ENCODE data around the gene SGIP1. TPM values are rescaled to one million over a fixed set of nuclear protein-coding genes. Genes with fewer than 3 reads are reported as not detected.
"Not testable (repeated sequence)": the region's sequence is repeated elsewhere in the genome, so short reads cannot be mapped to it uniquely, and the experiment has no call there.

SGIP1 gene
- total and polyA plus RNA-seq, 2 donors (not counting 3 experiments of a cell fraction or from before 2014, with no cell fraction given), result 30.9 to 68.9 TPM

DNA sequence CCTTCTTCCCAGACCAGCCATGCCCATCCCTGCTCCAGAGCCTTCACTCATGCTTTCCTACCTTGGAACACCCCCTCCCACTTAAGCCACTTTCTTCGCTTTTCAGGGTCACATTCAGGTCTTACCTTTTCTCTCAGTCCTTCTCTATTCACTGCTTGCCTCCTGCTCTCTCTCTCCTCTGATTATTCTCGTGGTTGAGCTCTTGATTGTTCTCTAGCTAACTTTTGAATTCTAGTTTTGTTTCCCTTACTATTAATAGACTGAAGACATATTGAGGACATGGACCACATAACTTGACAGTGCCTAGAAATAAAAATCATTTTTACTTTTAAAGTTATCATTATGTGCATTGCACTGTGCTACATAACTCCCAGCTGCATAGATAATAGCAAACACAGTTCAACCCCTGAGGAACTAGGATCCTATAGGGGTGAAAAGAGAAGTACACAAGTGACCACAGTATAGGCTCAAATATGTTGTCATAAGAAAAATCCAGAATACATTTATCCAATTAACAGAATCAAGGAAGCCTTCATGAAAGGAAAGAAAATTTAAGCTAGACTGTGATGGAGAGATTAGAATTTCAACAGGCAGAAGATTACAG lies 245.6 kb downstream of the SGIP1 start:
- no TSS peak for BruUV-seq (replicated peaks)
- POLR2A ChIA-PET, result no interaction called here
- Histone ChIP-seq H3K4me2 (ENCODE audit: insufficient read depth, low read length) (no peak overlapping the region), H2AFZ (ENCODE audit: low read depth, low read length) (no peak overlapping the region), H3K4me3 (replicated peaks in 1 of 3; ENCODE audit: insufficient read depth in 1 of 3, low read depth in 1 of 3, low read length in 3 of 3) (no peak overlapping the region), H3K4me1 (ENCODE audit: control insufficient read depth, extremely low read depth, insufficient read depth, low read length) (no peaks in the 10 kb centered on the region), H3K79me2 (ENCODE audit: control insufficient read depth, insufficient read depth, low read length) (no peaks in the 10 kb centered on the region), H3K27ac (ENCODE audit: insufficient read depth, low read depth, low read length) (no peak overlapping the region), H3K9me3 (replicated peaks; ENCODE audit: control insufficient read depth, insufficient read depth, low read length) (no peaks in the 10 kb centered on the region), H4K20me1 (replicated peaks; ENCODE audit: control insufficient read depth, extremely low read depth, insufficient read depth, low read length) (no peaks in the 10 kb centered on the region), H3K9me1 (replicated peaks; ENCODE audit: control insufficient read depth, extremely low read depth, insufficient read depth, low read length) (no peaks in the 10 kb centered on the region), H3K27me3 (ENCODE audit: control insufficient read depth in 2 of 2, insufficient read depth in 2 of 2, low read length in 2 of 2) (no peaks in the 10 kb centered on the region), H3K9ac (replicated peaks; ENCODE audit: extremely low read depth, insufficient read depth, low read length) (no peak overlapping the region), H3K36me3 (ENCODE audit: control insufficient read depth in 2 of 2, extremely low read depth in 1 of 2, insufficient read depth in 2 of 2, low read length in 2 of 2) (no peaks in the 10 kb centered on the region)
- DNase-seq (ENCODE audit: low read depth, low spot score), result no peak
- intact Hi-C loops (cut with micrococcal nuclease), result no loop called here
- no peak for TF ChIP-seq POLR2A (IDR thresholded peaks at IDR 0.05; ENCODE audit: low read depth, low read length)
- TF ChIP-seq JUN (IDR thresholded peaks at IDR 0.05; ENCODE audit: borderline replicate concordance, insufficient read depth, insufficient read length, low read depth), result no peak
- no peak for TF ChIP-seq EZH2 (IDR thresholded peaks at IDR 0.05; ENCODE audit: borderline replicate concordance, low read depth, low read length, severe bottlenecking)
- TF ChIP-seq MAX (IDR thresholded peaks at IDR 0.05; ENCODE audit: insufficient read depth, insufficient read length), result no peak
- TF ChIP-seq CTCF (IDR thresholded peaks at IDR 0.05; ENCODE audit: extremely low read depth in 1 of 2, insufficient read depth in 1 of 2, low read depth in 1 of 2, low read length in 2 of 2), result no peak
- TF ChIP-seq FOS (IDR thresholded peaks at IDR 0.05; ENCODE audit: borderline replicate concordance, insufficient read depth, low read length), result no peak
- TF ChIP-seq POLR2AphosphoS5 (IDR thresholded peaks at IDR 0.05; ENCODE audit: insufficient read depth, low read depth, low read length), result no peak
- TF ChIP-seq MYC (IDR thresholded peaks at IDR 0.05; ENCODE audit: low read depth, low read length), result no peak
- no peak for TF ChIP-seq GATA2 (IDR thresholded peaks at IDR 0.05; ENCODE audit: insufficient read depth, insufficient read length, low read depth, low read length)
- CTCF ChIA-PET, result interaction anchor here (1.3 kb wide), 1 partner anchor 10 kb away, joined by 3 read pairs; no protein-coding TSS in a partner anchor
- no peak for FAIRE-seq
- dilution Hi-C loops (cut with MboI; ENCODE audit: extremely low pct_ligation_motif_present, low sequenced_read_pairs), result no loop called here

- DNase-seq (ENCODE audit: low read depth, low spot score); H3K9ac ChIP-seq (replicated peaks; ENCODE audit: extremely low read depth, insufficient read depth, low read length); POLR2A ChIA-PET; BruUV-seq (replicated peaks); FAIRE-seq; H3K79me2 ChIP-seq (ENCODE audit: control insufficient read depth, insufficient read depth, low read length); H3K4me1 ChIP-seq (ENCODE audit: control insufficient read depth, extremely low read depth, insufficient read depth, low read length); H3K27ac ChIP-seq (ENCODE audit: insufficient read depth, low read depth, low read length); H3K9me3 ChIP-seq (replicated peaks; ENCODE audit: control insufficient read depth, insufficient read depth, low read length); intact Hi-C loops (cut with micrococcal nuclease); H3K9me1 ChIP-seq (replicated peaks; ENCODE audit: control insufficient read depth, extremely low read depth, insufficient read depth, low read length); H3K4me3 ChIP-seq (replicated peaks in 1 of 3; ENCODE audit: insufficient read depth in 1 of 3, low read depth in 1 of 3, low read length in 3 of 3); dilution Hi-C loops (cut with MboI; ENCODE audit: extremely low pct_ligation_motif_present, low sequenced_read_pairs); H2AFZ ChIP-seq (ENCODE audit: low read depth, low read length); H3K4me2 ChIP-seq (ENCODE audit: insufficient read depth, low read length); CTCF ChIA-PET; H3K27me3 ChIP-seq (ENCODE audit: control insufficient read depth in 2 of 2, insufficient read depth in 2 of 2, low read length in 2 of 2); H4K20me1 ChIP-seq (replicated peaks; ENCODE audit: control insufficient read depth, extremely low read depth, insufficient read depth, low read length); H3K36me3 ChIP-seq (ENCODE audit: control insufficient read depth in 2 of 2, extremely low read depth in 1 of 2, insufficient read depth in 2 of 2, low read length in 2 of 2): not testable (repeated sequence)
These were observed 251.8 kb downstream of the SGIP1 start for GRCh38 chr1:66785800-66786199.
